HPDE6-E6E7 (cell line): ENCODE results near the gene RIC8B.
"Not testable (repeated sequence)": the region's sequence is repeated elsewhere in the genome, so short reads cannot be mapped to it uniquely, and the experiment has no call there.

Experiments
- DNase-seq: peaks from one replicate; pipeline ENCODE4 v3.0.0; 2011; ENCODE audit warnings: missing footprints; ENCODE audit errors: extremely low spot score

RIC8B gene

GRCh38 chr12:106903241-106903945 is 128.9 kb downstream of the RIC8B start:
- peak; percentile 86 for DNase-seq

- no peak for DNase-seq
Measured at GRCh38 chr12:106906715-106907114, 132.2 kb downstream of the RIC8B start.

- no peak for DNase-seq
Measured at GRCh38 chr12:106907411-106907810, 132.9 kb downstream of the RIC8B start.

- no peak for DNase-seq
Measured at GRCh38 chr12:106907846-106908245, 133.4 kb downstream of the RIC8B start.

GRCh38 chr12:106908561-106908960 is 134.1 kb downstream of the RIC8B start:
- DNase-seq = no peak

GRCh38 chr12:106910202-106910601 is 135.7 kb downstream of the RIC8B start:
- DNase-seq = no peak

GRCh38 chr12:106911581-106911980 is 137.1 kb downstream of the RIC8B start:
- DNase-seq = no peak

GRCh38 chr12:106913456-106913855 is 139.0 kb downstream of the RIC8B start:
- no peak for DNase-seq

GRCh38 chr12:106914796-106915634 is 140.5 kb downstream of the RIC8B start:
- DNase-seq = no peak

GRCh38 chr12:106915635-106916026 is 141.1 kb downstream of the RIC8B start:
- no peak for DNase-seq

- no peak for DNase-seq
Measured at GRCh38 chr12:106917503-106917902, 143.0 kb downstream of the RIC8B start.

- DNase-seq = peak; percentile 21
Measured at GRCh38 chr12:106918746-106919145, 144.3 kb downstream of the RIC8B start.

- DNase-seq = no peak
Measured at GRCh38 chr12:106919910-106920544, 145.5 kb downstream of the RIC8B start.

GRCh38 chr12:106921976-106922375 is 147.5 kb downstream of the RIC8B start:
- DNase-seq = not testable (repeated sequence)

- not testable (repeated sequence) for DNase-seq
Measured at GRCh38 chr12:106923594-106923993, 149.1 kb downstream of the RIC8B start.

GRCh38 chr12:106924268-106924861 is 149.9 kb downstream of the RIC8B start:
- DNase-seq = no peak

- no peak for DNase-seq
Measured at GRCh38 chr12:106926657-106927056, 152.2 kb downstream of the RIC8B start.

GRCh38 chr12:106934277-106934676 is 159.8 kb downstream of the RIC8B start:
- no peak for DNase-seq
